HepG2 (cell line): ENCODE results near the gene CCDC57. TPM values are rescaled to one million over a fixed set of nuclear protein-coding genes. Genes with fewer than 3 reads are reported as not detected.

ENCODE experiments used
- BRCA1 ChIP-seq: sonication (generic); formaldehyde crosslinking; IDR thresholded peaks from 2 replicates; pipeline ENCODE4 v1.4.0; 2020; ENCODE audit warnings: missing genetic modification reagents
- CENPX ChIP-seq: sonication (generic); formaldehyde crosslinking; IDR thresholded peaks from 2 replicates; pipeline ENCODE4 v1.9.0; 2021; ENCODE audit warnings: mild to moderate bottlenecking, missing genetic modification reagents, moderate library complexity
- FOXA3 ChIP-seq: IDR thresholded peaks from 2 replicates; pipeline ENCODE4 v1.6.1; 2016; ENCODE audit warnings: missing genetic modification reagents, missing compliant biosample characterization
- FOXJ3 ChIP-seq: sonication (generic); formaldehyde crosslinking; IDR thresholded peaks from 2 replicates; pipeline ENCODE4 v1.4.0; 2020; ENCODE audit warnings: missing genetic modification reagents, mild to moderate bottlenecking, borderline replicate concordance
- GLI4 ChIP-seq: sonication (generic); formaldehyde crosslinking; IDR thresholded peaks from 2 replicates; pipeline ENCODE4 v1.5.1; 2020; ENCODE audit warnings: missing genetic modification reagents, mild to moderate bottlenecking, moderate library complexity, borderline replicate concordance
- MYC ChIP-seq: sonication (generic); formaldehyde crosslinking; IDR thresholded peaks from 2 replicates; pipeline ENCODE4 v1.9.0; 2021; ENCODE audit warnings: missing genetic modification reagents, borderline replicate concordance
- NFIC ChIP-seq: IDR thresholded peaks from 2 replicates; pipeline ENCODE4 v1.6.1; 2012; ENCODE audit warnings: mild to moderate bottlenecking, low read length, inconsistent platforms
- PREB ChIP-seq: sonication (generic); formaldehyde crosslinking; IDR thresholded peaks from 2 replicates; pipeline ENCODE4 v1.4.0; 2020; ENCODE audit warnings: missing genetic modification reagents
- RXRB ChIP-seq: IDR thresholded peaks from 2 replicates; pipeline ENCODE4 v1.6.1; 2016; ENCODE audit warnings: borderline replicate concordance, missing genetic modification reagents, missing compliant biosample characterization
- XBP1 ChIP-seq: sonication (generic); formaldehyde crosslinking; IDR thresholded peaks from 2 replicates; pipeline ENCODE4 v1.5.0; 2020; ENCODE audit warnings: missing genetic modification reagents
- ZFYVE20 ChIP-seq: sonication (generic); formaldehyde crosslinking; IDR thresholded peaks from 2 replicates; pipeline ENCODE4 v1.8.0; 2023; ENCODE audit warnings: low read depth, mild to moderate bottlenecking, moderate library complexity, missing genetic modification reagents, borderline replicate concordance
- ZNF577 ChIP-seq: sonication (generic); formaldehyde crosslinking; IDR thresholded peaks from 2 replicates; pipeline ENCODE4 v1.4.0; 2020; ENCODE audit warnings: mild to moderate bottlenecking, low read depth, missing genetic modification reagents, borderline replicate concordance
- ZNF652 ChIP-seq: IDR thresholded peaks from 2 replicates; pipeline ENCODE4 v1.6.1; 2016; ENCODE audit warnings: low read depth, borderline replicate concordance
- ZNF782 ChIP-seq: sonication (generic); formaldehyde crosslinking; IDR thresholded peaks from 2 replicates; pipeline ENCODE4 v1.4.0; 2020; ENCODE audit warnings: missing genetic modification reagents, mild to moderate bottlenecking, borderline replicate concordance
- ZNF816 ChIP-seq: sonication (generic); formaldehyde crosslinking; IDR thresholded peaks from 2 replicates; pipeline ENCODE4 v1.8.0; 2022; ENCODE audit warnings: missing genetic modification reagents, mild to moderate bottlenecking, borderline replicate concordance
- polyA plus RNA-seq, 8 experiments: library from polyadenylated mRNA; depleted of rRNA in 3 of 8; stranded (reverse) in 7 of 8; unstranded in 1 of 8; fragments of >200 nt; fragmentation: Illumina TruSeq in 4 of 8; extraction: Trizol in 4 of 8; gene quantifications; 2 replicates each; pipeline versions ENCODE4 v1.2.1 to v1.2.3, GENCODE V29; 2011 to 2016; ENCODE audit warnings: low read depth in 4 of 8, missing spikeins in 1 of 8, mixed read lengths in 1 of 8; ENCODE audit not compliant: insufficient read depth in 1 of 8
- total RNA-seq, 5 experiments: library from RNA; depleted of rRNA; stranded (reverse); fragments of >200 nt; fragmentation: Illumina TruSeq; extraction: Trizol; gene quantifications; 2 replicates each; pipeline ENCODE4 v1.2.3, GENCODE V29; 2016; ENCODE audit warnings: low read depth in 1 of 5
- TF ChIP-seq, protein P1 (sequence below): sonication (generic); formaldehyde crosslinking; IDR thresholded peaks from 2 replicates; pipeline ENCODE4 v1.5.1; 2020; ENCODE audit warnings: mild to moderate bottlenecking, missing genetic modification reagents, moderate library complexity
- TF ChIP-seq, protein P2 (sequence below), 2 experiments: IDR thresholded peaks; 2 replicates each; pipeline ENCODE4 v1.6.1; 2011 to 2012; ENCODE audit warnings: low read length in 2 of 2, borderline replicate concordance in 1 of 2, low read depth in 1 of 2, mild to moderate bottlenecking in 1 of 2, moderate library complexity in 1 of 2
- TF ChIP-seq, protein P3 (sequence below): sonication (generic); formaldehyde crosslinking; IDR thresholded peaks from 2 replicates; pipeline ENCODE4 v1.5.1; 2020; ENCODE audit warnings: mild to moderate bottlenecking, moderate library complexity, missing genetic modification reagents

Gene CCDC57
- total and polyA plus RNA-seq, 2 of the 13 experiments (the other 11 are each of a cell fraction or from before 2014, with no cell fraction given) = 59.3 to 59.9 TPM

- TF ChIP-seq MYC (CRISPR knock-in tag) = no peak
- TF ChIP-seq, protein P1, sequence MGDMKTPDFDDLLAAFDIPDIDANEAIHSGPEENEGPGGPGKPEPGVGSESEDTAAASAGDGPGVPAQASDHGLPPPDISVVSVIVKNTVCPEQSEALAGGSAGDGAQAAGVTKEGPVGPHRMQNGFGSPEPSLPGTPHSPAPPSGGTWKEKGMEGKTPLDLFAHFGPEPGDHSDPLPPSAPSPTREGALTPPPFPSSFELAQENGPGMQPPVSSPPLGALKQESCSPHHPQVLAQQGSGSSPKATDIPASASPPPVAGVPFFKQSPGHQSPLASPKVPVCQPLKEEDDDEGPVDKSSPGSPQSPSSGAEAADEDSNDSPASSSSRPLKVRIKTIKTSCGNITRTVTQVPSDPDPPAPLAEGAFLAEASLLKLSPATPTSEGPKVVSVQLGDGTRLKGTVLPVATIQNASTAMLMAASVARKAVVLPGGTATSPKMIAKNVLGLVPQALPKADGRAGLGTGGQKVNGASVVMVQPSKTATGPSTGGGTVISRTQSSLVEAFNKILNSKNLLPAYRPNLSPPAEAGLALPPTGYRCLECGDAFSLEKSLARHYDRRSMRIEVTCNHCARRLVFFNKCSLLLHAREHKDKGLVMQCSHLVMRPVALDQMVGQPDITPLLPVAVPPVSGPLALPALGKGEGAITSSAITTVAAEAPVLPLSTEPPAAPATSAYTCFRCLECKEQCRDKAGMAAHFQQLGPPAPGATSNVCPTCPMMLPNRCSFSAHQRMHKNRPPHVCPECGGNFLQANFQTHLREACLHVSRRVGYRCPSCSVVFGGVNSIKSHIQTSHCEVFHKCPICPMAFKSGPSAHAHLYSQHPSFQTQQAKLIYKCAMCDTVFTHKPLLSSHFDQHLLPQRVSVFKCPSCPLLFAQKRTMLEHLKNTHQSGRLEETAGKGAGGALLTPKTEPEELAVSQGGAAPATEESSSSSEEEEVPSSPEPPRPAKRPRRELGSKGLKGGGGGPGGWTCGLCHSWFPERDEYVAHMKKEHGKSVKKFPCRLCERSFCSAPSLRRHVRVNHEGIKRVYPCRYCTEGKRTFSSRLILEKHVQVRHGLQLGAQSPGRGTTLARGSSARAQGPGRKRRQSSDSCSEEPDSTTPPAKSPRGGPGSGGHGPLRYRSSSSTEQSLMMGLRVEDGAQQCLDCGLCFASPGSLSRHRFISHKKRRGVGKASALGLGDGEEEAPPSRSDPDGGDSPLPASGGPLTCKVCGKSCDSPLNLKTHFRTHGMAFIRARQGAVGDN (CRISPR knock-in tag) = no peak; the same call in 1 of the 2 replicates
- TF ChIP-seq FOXJ3 = 0 out of 2 replicates have a peak, but pooled peaks have one; percentile 19
- TF ChIP-seq, protein P2, sequence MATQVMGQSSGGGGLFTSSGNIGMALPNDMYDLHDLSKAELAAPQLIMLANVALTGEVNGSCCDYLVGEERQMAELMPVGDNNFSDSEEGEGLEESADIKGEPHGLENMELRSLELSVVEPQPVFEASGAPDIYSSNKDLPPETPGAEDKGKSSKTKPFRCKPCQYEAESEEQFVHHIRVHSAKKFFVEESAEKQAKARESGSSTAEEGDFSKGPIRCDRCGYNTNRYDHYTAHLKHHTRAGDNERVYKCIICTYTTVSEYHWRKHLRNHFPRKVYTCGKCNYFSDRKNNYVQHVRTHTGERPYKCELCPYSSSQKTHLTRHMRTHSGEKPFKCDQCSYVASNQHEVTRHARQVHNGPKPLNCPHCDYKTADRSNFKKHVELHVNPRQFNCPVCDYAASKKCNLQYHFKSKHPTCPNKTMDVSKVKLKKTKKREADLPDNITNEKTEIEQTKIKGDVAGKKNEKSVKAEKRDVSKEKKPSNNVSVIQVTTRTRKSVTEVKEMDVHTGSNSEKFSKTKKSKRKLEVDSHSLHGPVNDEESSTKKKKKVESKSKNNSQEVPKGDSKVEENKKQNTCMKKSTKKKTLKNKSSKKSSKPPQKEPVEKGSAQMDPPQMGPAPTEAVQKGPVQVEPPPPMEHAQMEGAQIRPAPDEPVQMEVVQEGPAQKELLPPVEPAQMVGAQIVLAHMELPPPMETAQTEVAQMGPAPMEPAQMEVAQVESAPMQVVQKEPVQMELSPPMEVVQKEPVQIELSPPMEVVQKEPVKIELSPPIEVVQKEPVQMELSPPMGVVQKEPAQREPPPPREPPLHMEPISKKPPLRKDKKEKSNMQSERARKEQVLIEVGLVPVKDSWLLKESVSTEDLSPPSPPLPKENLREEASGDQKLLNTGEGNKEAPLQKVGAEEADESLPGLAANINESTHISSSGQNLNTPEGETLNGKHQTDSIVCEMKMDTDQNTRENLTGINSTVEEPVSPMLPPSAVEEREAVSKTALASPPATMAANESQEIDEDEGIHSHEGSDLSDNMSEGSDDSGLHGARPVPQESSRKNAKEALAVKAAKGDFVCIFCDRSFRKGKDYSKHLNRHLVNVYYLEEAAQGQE (IDR thresholded peaks at IDR 0.05; ENCODE audit: borderline replicate concordance in 1 of 2, low read depth in 1 of 2, low read length in 2 of 2) = no peak
- TF ChIP-seq FOXA3 (CRISPR knock-in tag) = no peak
- TF ChIP-seq, protein P3, sequence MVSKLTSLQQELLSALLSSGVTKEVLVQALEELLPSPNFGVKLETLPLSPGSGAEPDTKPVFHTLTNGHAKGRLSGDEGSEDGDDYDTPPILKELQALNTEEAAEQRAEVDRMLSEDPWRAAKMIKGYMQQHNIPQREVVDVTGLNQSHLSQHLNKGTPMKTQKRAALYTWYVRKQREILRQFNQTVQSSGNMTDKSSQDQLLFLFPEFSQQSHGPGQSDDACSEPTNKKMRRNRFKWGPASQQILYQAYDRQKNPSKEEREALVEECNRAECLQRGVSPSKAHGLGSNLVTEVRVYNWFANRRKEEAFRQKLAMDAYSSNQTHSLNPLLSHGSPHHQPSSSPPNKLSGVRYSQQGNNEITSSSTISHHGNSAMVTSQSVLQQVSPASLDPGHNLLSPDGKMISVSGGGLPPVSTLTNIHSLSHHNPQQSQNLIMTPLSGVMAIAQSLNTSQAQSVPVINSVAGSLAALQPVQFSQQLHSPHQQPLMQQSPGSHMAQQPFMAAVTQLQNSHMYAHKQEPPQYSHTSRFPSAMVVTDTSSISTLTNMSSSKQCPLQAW (CRISPR knock-in tag) = no peak
- TF ChIP-seq BRCA1 (CRISPR knock-in tag) = no peak
- TF ChIP-seq CENPX (CRISPR knock-in tag) = no peak
- TF ChIP-seq ZFYVE20 (CRISPR knock-in tag) = no peak
- no peak for TF ChIP-seq NFIC
- no peak for TF ChIP-seq ZNF782
- TF ChIP-seq ZNF652 = peak; percentile 54; the same call in 1 of the 2 replicates
- no peak for TF ChIP-seq ZNF577 (CRISPR knock-in tag)
- TF ChIP-seq GLI4 (CRISPR knock-in tag) = no peak
- TF ChIP-seq RXRB (CRISPR knock-in tag) = 0 out of 2 replicates have a peak, but pooled peaks have one; percentile 21
- no peak; the same call in 1 of the 2 replicates for TF ChIP-seq ZNF816 (CRISPR knock-in tag)
- TF ChIP-seq PREB (CRISPR knock-in tag) = no peak
- TF ChIP-seq XBP1 (CRISPR knock-in tag) = no peak
Measured at GRCh38 chr17:82241926-82242697, 29.5 kb upstream of the CCDC57 start (continued).
